ENCODE results near the gene MAPK8IP1.
A peak's percentile ranks its signal among the peaks of the same experiment; 100 is the strongest.

The MAPK8IP1 gene

GRCh38 chr11:45859661-45860140 lies 25.8 kb upstream of the MAPK8IP1 start:
- DNase-seq (ENCODE audit: low read depth in 2 of 2) = peak; percentile 95 to 99
- no peak overlapping the region for H3K4me3 ChIP-seq (replicated peaks in 1 of 2; ENCODE audit: low read depth in 2 of 2, low read length in 2 of 2)

GRCh38 chr11:45860348-45860747 lies 25.1 kb upstream of the MAPK8IP1 start:
- H3K4me3 ChIP-seq (replicated peaks in 1 of 2; ENCODE audit: low read depth in 2 of 2, low read length in 2 of 2) = no peak overlapping the region
- no peak for DNase-seq (ENCODE audit: low read depth in 2 of 2)
- no peak for TF ChIP-seq CTCF (IDR thresholded peaks at IDR 0.05; ENCODE audit: low read depth, low read length)

More at GRCh38 chr11:45859661-45860140, 25.8 kb upstream of the MAPK8IP1 start:
- TF ChIP-seq CTCF (IDR thresholded peaks at IDR 0.05; ENCODE audit: low read depth, low read length) = no peak

- no peak for DNase-seq (ENCODE audit: low read depth in 2 of 2)
- no peak overlapping the region for H3K4me3 ChIP-seq (replicated peaks in 1 of 2; ENCODE audit: low read depth in 2 of 2, low read length in 2 of 2)
- TF ChIP-seq CTCF (IDR thresholded peaks at IDR 0.05; ENCODE audit: low read depth, low read length) = no peak
Observed at GRCh38 chr11:45860764-45861510, 24.5 kb upstream of the MAPK8IP1 start.

GRCh38 chr11:45864041-45864440 lies 21.4 kb upstream of the MAPK8IP1 start:
- no peak for TF ChIP-seq CTCF (IDR thresholded peaks at IDR 0.05; ENCODE audit: low read depth, low read length)

GRCh38 chr11:45869551-45869950 lies 15.9 kb upstream of the MAPK8IP1 start:
- H3K4me3 ChIP-seq (replicated peaks in 1 of 2; ENCODE audit: low read depth in 2 of 2, low read length in 2 of 2) = no peak overlapping the region
- TF ChIP-seq CTCF (IDR thresholded peaks at IDR 0.05; ENCODE audit: low read depth, low read length) = no peak
- no peak for DNase-seq (ENCODE audit: low read depth in 2 of 2)

More at GRCh38 chr11:45864041-45864440, 21.4 kb upstream of the MAPK8IP1 start:
- peak in 1 of 2 donors; percentile 66 for DNase-seq (ENCODE audit: low read depth in 2 of 2)
- no peak overlapping the region for H3K4me3 ChIP-seq (replicated peaks in 1 of 2; ENCODE audit: low read depth in 2 of 2, low read length in 2 of 2)

- no peak overlapping the region for H3K4me3 ChIP-seq (replicated peaks in 1 of 2; ENCODE audit: low read depth in 2 of 2, low read length in 2 of 2)
- no peak for DNase-seq (ENCODE audit: low read depth in 2 of 2)
- no peak for TF ChIP-seq CTCF (IDR thresholded peaks at IDR 0.05; ENCODE audit: low read depth, low read length)
Observed at GRCh38 chr11:45870706-45871105, 14.7 kb upstream of the MAPK8IP1 start.

Measured in cardiac fibroblast (primary cell).